HepG2 (cell line): Measurements from ENCODE around the gene VEZF1. TPM values are rescaled to one million over a fixed set of nuclear protein-coding genes. Genes with fewer than 3 reads are reported as not detected.
A peak's percentile ranks its signal among the peaks of the same experiment; 100 is the strongest.

Source experiments
- ARID5B ChIP-seq: IDR thresholded peaks from 2 replicates; pipeline ENCODE4 v1.4.0; 2020; ENCODE audit warnings: mild to moderate bottlenecking, missing genetic modification reagents
- CBX5 ChIP-seq: sonication (generic); formaldehyde crosslinking; IDR thresholded peaks from 2 replicates; pipeline ENCODE4 v1.4.0; 2020; ENCODE audit warnings: missing genetic modification reagents, borderline replicate concordance
- ELF3 ChIP-seq: IDR thresholded peaks from 2 replicates; pipeline ENCODE4 v1.6.1; 2016; ENCODE audit warnings: missing genetic modification reagents, missing compliant biosample characterization
- ESRRA ChIP-seq: sonication (generic); formaldehyde crosslinking; IDR thresholded peaks from 2 replicates; pipeline ENCODE4 v1.5.1; 2020; ENCODE audit warnings: mild to moderate bottlenecking, low read depth, missing genetic modification reagents
- GATAD1 ChIP-seq: IDR thresholded peaks from 2 replicates; pipeline ENCODE4 v1.6.1; 2016; ENCODE audit warnings: missing genetic modification reagents, missing compliant biosample characterization
- HMGXB4 ChIP-seq, 2 experiments: sonication (generic) in 1 of 2; formaldehyde crosslinking in 1 of 2; IDR thresholded peaks; 2 replicates each; pipeline versions ENCODE4 v1.4.0 to v1.6.1; 2018 to 2020; ENCODE audit warnings: missing genetic modification reagents in 2 of 2, borderline replicate concordance in 1 of 2, low read depth in 1 of 2, mild to moderate bottlenecking in 1 of 2, missing biosample characterization in 1 of 2
- HOXD1 ChIP-seq: sonication (generic); formaldehyde crosslinking; IDR thresholded peaks from 2 replicates; pipeline ENCODE4 v1.5.0; 2020; ENCODE audit warnings: missing genetic modification reagents
- KAT7 ChIP-seq: IDR thresholded peaks from 2 replicates; pipeline ENCODE4 v1.6.1; 2018; ENCODE audit warnings: borderline replicate concordance, missing compliant biosample characterization
- NFE2L2 ChIP-seq: fragments of 150-350 bp; IDR thresholded peaks from 2 replicates; pipeline ENCODE4 v1.6.1; 2014; ENCODE audit warnings: low read length
- NR1H2 ChIP-seq: sonication (generic); formaldehyde crosslinking; IDR thresholded peaks from 2 replicates; pipeline ENCODE4 v1.8.1; 2022; ENCODE audit warnings: low read depth, missing genetic modification reagents, borderline replicate concordance
- PPARG ChIP-seq: conservative IDR thresholded peaks from 2 replicates; pipeline ENCODE4 v1.6.1; 2016; ENCODE audit warnings: missing biosample characterization, missing genetic modification reagents
- RXRA ChIP-seq: sonication (generic); formaldehyde crosslinking; IDR thresholded peaks from 2 replicates; pipeline ENCODE4 v1.5.1; 2020; ENCODE audit warnings: missing genetic modification reagents
- SMC3 ChIP-seq: IDR thresholded peaks from 2 replicates; pipeline ENCODE4 v1.6.1; 2011; ENCODE audit warnings: low read length, improper control_type of control experiment
- SOX5 ChIP-seq: IDR thresholded peaks from 2 replicates; pipeline ENCODE4 v1.6.1; 2016; ENCODE audit warnings: borderline replicate concordance
- SPEN ChIP-seq: sonication (generic); formaldehyde crosslinking; IDR thresholded peaks from 2 replicates; pipeline ENCODE4 v1.5.1; 2020; ENCODE audit warnings: low read depth, mild to moderate bottlenecking, missing genetic modification reagents
- TBP ChIP-seq: sonication (generic); formaldehyde crosslinking; IDR thresholded peaks from 2 replicates; pipeline ENCODE4 v1.5.0; 2020; ENCODE audit warnings: missing genetic modification reagents
- TEAD3 ChIP-seq: optimal IDR thresholded peaks from 2 replicates; pipeline ENCODE3; 2016; ENCODE audit warnings: borderline replicate concordance
- TIGD3 ChIP-seq: sonication (generic); formaldehyde crosslinking; IDR thresholded peaks from 2 replicates; pipeline ENCODE4 v1.5.1; 2020; ENCODE audit warnings: mild to moderate bottlenecking, missing genetic modification reagents, borderline replicate concordance
- YEATS4 ChIP-seq: sonication (generic); formaldehyde crosslinking; IDR thresholded peaks from 2 replicates; pipeline ENCODE4 v1.4.0; 2020; ENCODE audit warnings: missing genetic modification reagents, borderline replicate concordance
- ZBTB34 ChIP-seq: sonication (generic); formaldehyde crosslinking; IDR thresholded peaks from 2 replicates; pipeline ENCODE4 v1.8.0; 2022; ENCODE audit warnings: mild to moderate bottlenecking, missing genetic modification reagents
- ZNF775 ChIP-seq: sonication (generic); formaldehyde crosslinking; IDR thresholded peaks from 2 replicates; pipeline ENCODE4 v1.4.0; 2020; ENCODE audit warnings: missing genetic modification reagents, mild to moderate bottlenecking, moderate library complexity, borderline replicate concordance
- ZNF841 ChIP-seq: sonication (generic); formaldehyde crosslinking; IDR thresholded peaks from 2 replicates; pipeline ENCODE4 v1.8.1; 2023; ENCODE audit warnings: missing genetic modification reagents, borderline replicate concordance
- polyA plus RNA-seq, 8 experiments: library from polyadenylated mRNA; depleted of rRNA in 3 of 8; stranded (reverse) in 7 of 8; unstranded in 1 of 8; fragments of >200 nt; fragmentation: Illumina TruSeq in 4 of 8; extraction: Trizol in 4 of 8; gene quantifications; 2 replicates each; pipeline versions ENCODE4 v1.2.1 to v1.2.3, GENCODE V29; 2011 to 2016; ENCODE audit warnings: low read depth in 4 of 8, missing spikeins in 1 of 8, mixed read lengths in 1 of 8; ENCODE audit not compliant: insufficient read depth in 1 of 8
- total RNA-seq, 5 experiments: library from RNA; depleted of rRNA; stranded (reverse); fragments of >200 nt; fragmentation: Illumina TruSeq; extraction: Trizol; gene quantifications; 2 replicates each; pipeline ENCODE4 v1.2.3, GENCODE V29; 2016; ENCODE audit warnings: low read depth in 1 of 5

The VEZF1 gene
- total and polyA plus RNA-seq, 2 of the 13 experiments (the other 11 are each of a cell fraction or from before 2014, with no cell fraction given), result 45.9 to 49.7 TPM

- TF ChIP-seq TBP (CRISPR knock-in tag) (no peak), ZNF775 (no peak), NR1H2 (no peak), ZBTB34 (CRISPR knock-in tag) (no peak), SMC3 (no peak), ESRRA (peak; percentile 87), YEATS4 (CRISPR knock-in tag) (no peak), SPEN (CRISPR knock-in tag) (peak; percentile 70; the same call in 1 of the 2 replicates), KAT7 (CRISPR knock-in tag) (no peak), ZNF841 (CRISPR knock-in tag) (no peak), HOXD1 (CRISPR knock-in tag) (no peak), TIGD3 (CRISPR knock-in tag) (no peak), NFE2L2 (no peak), CBX5 (CRISPR knock-in tag) (no peak), TEAD3 (CRISPR knock-in tag) (peak; percentile 29), PPARG (peak; percentile 90), SOX5 (CRISPR knock-in tag) (peak; percentile 28; the same call in 1 of the 2 replicates), HMGXB4 (CRISPR knock-in tag; IDR thresholded peaks at IDR 0.05; ENCODE audit: borderline replicate concordance in 1 of 2, low read depth in 1 of 2) (0 out of 4 replicates have a peak, but pooled peaks of 1 of the 2 experiments have one; percentile 23), ELF3 (CRISPR knock-in tag) (peak; percentile 31; the same call in 1 of the 2 replicates), GATAD1 (CRISPR knock-in tag) (peak; percentile 24; the same call in 1 of the 2 replicates), ARID5B (CRISPR knock-in tag) (peak; percentile 65), RXRA (peak; percentile 66; the same call in 1 of the 2 replicates)
Observed at GRCh38 chr17:57953219-57953618, 34.8 kb downstream of the VEZF1 start (continued).
